ENCODE data around the gene SLC38A6.

The SLC38A6 gene

DNA sequence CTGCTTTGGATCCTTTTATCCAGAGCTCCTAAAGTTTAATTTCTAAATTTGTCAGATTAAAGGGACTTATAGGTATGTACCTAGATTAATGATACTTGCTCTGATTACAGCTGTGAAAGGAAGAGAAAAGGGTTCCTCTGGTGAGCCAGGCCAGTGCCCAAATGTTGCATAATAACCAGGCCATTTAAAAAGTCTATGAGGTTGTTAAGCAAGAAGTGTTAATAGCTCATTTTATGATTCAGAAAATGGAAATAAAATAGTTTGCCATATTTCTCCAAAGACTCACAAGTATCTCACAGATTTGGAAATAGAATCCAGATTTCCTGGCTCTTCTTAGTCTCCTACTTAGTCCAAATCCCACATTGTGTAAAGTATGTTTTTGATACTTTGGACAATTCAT is 67.6 kb downstream of the SLC38A6 start:
- CTCF ChIA-PET = no interaction called here
- no peak for DNase-seq (ENCODE audit: low read depth, low spot score)
- no peak overlapping the region for H3K4me3 ChIP-seq (ENCODE audit: low read depth, low read length)
- TF ChIP-seq, protein P1, sequence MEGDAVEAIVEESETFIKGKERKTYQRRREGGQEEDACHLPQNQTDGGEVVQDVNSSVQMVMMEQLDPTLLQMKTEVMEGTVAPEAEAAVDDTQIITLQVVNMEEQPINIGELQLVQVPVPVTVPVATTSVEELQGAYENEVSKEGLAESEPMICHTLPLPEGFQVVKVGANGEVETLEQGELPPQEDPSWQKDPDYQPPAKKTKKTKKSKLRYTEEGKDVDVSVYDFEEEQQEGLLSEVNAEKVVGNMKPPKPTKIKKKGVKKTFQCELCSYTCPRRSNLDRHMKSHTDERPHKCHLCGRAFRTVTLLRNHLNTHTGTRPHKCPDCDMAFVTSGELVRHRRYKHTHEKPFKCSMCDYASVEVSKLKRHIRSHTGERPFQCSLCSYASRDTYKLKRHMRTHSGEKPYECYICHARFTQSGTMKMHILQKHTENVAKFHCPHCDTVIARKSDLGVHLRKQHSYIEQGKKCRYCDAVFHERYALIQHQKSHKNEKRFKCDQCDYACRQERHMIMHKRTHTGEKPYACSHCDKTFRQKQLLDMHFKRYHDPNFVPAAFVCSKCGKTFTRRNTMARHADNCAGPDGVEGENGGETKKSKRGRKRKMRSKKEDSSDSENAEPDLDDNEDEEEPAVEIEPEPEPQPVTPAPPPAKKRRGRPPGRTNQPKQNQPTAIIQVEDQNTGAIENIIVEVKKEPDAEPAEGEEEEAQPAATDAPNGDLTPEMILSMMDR (IDR thresholded peaks at IDR 0.05; ENCODE audit: insufficient read depth, low read length, missing control alignments) = no peak
- POLR2A ChIA-PET = no interaction called here

DNA sequence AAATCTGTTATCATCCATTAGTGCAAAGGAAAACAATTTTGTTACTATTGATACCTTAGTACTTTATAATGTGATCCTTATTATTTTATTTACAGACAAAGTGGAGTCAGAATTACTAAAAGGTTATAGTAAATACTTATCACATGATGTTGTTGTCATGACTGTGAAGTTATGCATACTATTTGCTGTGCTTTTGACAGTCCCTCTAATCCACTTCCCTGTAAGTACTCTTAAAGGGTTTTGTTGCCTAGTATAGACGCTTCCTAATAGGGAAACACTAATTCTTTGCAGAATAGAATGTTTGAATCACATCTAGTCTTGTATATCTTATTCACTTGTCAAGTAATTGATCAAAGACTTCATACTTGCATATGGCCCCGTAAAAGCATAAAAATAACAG is 69.4 kb downstream of the SLC38A6 start:
- DNase-seq (ENCODE audit: low read depth, low spot score) = no peak
- TF ChIP-seq, protein P1 (IDR thresholded peaks at IDR 0.05; ENCODE audit: insufficient read depth, low read length, missing control alignments) = no peak
- CTCF ChIA-PET = interaction anchor here (0.9 kb wide), 1 partner anchor 17 kb away, joined by 3 read pairs; no protein-coding TSS in a partner anchor
- no peak overlapping the region for H3K4me3 ChIP-seq (ENCODE audit: low read depth, low read length)
- POLR2A ChIA-PET = no interaction called here

DNA sequence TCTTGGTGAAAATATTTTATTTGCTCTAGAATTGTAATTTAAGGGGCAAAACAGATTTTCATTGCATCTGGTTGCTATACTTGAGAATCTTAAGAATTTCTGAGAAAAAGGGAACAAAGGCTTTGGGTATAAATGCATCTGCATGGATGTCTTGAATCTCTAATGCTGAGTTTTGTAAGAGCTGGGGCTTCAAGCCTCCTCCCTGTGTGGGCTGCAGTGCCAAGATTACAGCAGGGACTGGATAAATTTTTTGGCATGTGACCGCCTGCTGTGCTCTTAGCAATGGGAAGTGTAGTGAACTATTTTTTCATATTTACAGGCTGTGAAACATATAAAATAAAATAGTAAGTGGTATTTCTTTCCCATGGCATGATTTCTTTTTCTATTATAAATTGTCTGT is 70.0 kb downstream of the SLC38A6 start:
- ChIA-PET POLR2A (no interaction called here), CTCF (interaction anchor here (0.9 kb wide), 1 partner anchor 18 kb away, joined by 3 read pairs; no protein-coding TSS in a partner anchor)
- H3K4me3 ChIP-seq (ENCODE audit: low read depth, low read length) = no peak overlapping the region
- no peak for DNase-seq (ENCODE audit: low read depth, low spot score)
- TF ChIP-seq, protein P1 (IDR thresholded peaks at IDR 0.05; ENCODE audit: insufficient read depth, low read length, missing control alignments) = no peak

DNA sequence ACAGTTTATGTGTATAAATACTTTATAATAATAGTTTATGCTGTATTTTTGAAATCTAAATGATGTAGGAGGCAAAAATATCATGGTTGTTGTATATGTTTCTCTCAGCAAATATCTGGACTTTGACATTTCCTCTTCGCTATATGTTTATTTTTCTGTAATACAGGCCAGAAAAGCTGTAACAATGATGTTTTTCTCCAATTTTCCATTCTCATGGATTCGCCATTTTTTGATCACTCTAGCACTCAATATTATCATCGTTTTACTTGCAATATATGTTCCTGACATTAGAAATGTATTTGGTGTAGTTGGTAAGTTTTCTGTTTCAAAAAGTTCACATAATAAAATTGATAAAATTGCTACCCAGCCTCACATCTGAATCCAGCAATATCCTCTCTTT is 70.6 kb downstream of the SLC38A6 start:
- DNase-seq (ENCODE audit: low read depth, low spot score) = no peak
- H3K4me3 ChIP-seq (ENCODE audit: low read depth, low read length) = no peak overlapping the region
- ChIA-PET CTCF (no interaction called here), POLR2A (no interaction called here)
- TF ChIP-seq, protein P1 (IDR thresholded peaks at IDR 0.05; ENCODE audit: insufficient read depth, low read length, missing control alignments) = no peak

DNA sequence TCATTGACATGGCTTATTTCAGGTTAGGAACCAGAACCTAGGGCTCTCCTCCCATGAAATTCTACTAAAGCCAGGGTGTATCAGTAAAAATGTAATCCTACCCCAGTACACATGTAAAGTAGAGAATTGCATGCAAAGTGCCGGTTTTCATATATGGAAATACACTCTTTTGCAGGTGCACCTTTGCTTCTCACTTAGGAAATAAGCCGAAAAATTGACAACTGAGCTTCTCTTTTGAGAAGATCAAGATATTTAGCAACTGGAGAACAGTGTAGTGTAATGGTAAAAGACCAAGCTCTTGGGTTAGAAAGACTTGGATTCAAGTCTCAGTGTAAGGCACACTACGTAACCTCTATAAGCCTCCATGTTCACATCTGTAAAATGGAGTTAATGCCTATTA is 82.4 kb downstream of the SLC38A6 start:
- no peak overlapping the region for H3K4me3 ChIP-seq (ENCODE audit: low read depth, low read length)
- CTCF ChIA-PET = interaction anchor here (2.2 kb wide), 1 partner anchor 21 kb away, joined by 6 read pairs; no protein-coding TSS in a partner anchor
- no peak for DNase-seq (ENCODE audit: low read depth, low spot score)
- POLR2A ChIA-PET = no interaction called here
- TF ChIP-seq, protein P1 (IDR thresholded peaks at IDR 0.05; ENCODE audit: insufficient read depth, low read length, missing control alignments) = no peak

DNA sequence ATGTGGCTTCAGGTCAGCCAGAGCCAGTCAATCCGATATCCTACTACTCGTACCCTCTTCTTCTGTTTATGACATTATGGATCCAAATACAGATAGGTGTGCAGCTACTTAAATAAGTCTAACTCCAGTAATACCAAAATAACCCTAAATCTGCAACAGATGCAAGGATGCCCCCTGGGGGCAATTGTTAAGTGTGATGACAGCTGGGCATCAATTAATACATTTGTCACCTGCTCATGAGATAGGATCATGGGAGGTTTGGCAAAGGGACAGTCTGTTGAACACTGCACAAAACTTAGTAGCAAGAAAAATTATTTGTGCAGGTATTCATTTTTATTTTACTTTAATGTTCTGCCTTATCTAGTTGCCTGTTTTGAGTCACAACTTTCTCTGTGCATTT is 83.2 kb downstream of the SLC38A6 start:
- TF ChIP-seq, protein P1 (IDR thresholded peaks at IDR 0.05; ENCODE audit: insufficient read depth, low read length, missing control alignments) = no peak
- DNase-seq (ENCODE audit: low read depth, low spot score) = no peak
- H3K4me3 ChIP-seq (ENCODE audit: low read depth, low read length) = no peak overlapping the region
- POLR2A ChIA-PET = no interaction called here
- CTCF ChIA-PET = interaction anchor here (1.0 kb wide), 1 partner anchor 439 kb away, joined by 3 read pairs; no protein-coding TSS in a partner anchor

Data from AG04449 (cell line).